ENCODE measurements around the gene HBZ. TPM values are rescaled to one million over a fixed set of nuclear protein-coding genes. Genes with fewer than 3 reads are reported as not detected.
"Not testable (repeated sequence)": the region's sequence is repeated elsewhere in the genome, so short reads cannot be mapped to it uniquely, and the experiment has no call there.

The HBZ gene
- total RNA-seq, 1 experiment from 2014 or later = not detected

DNA sequence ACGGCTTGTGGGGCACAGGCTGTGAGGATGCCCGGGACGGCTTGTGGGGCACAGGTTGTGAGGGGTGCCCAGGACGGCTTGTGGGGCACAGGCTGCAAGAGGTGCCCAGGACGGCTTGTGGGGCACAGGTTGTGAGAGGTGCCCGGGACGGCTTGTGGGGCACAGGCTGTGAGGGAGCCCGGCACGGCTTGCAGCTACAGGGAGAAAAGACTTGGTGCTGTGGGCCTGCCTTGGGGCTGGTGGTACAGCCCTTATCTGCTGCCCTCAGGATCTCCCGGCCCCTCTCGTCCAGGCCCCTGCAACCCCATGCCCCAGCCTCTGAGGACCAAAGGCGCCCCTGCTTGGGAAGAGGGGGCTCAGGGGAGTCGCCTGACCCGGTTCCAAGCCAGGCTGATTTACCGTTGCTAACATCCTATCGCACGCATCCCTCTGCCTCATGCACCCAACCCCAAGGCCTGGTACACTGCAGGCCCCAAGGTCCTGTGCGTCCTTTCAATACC, 8.3 kb downstream of the HBZ start:
- in situ Hi-C loops (cut with HindIII; ENCODE audit: low pct_unique_long_range_greater_than_20kb, low sequenced_read_pairs) = no loop called here
- no peak for DNase-seq (ENCODE audit: low read depth)

- no peak for DNase-seq (ENCODE audit: low read depth)
- in situ Hi-C loops (cut with HindIII; ENCODE audit: low pct_unique_long_range_greater_than_20kb, low sequenced_read_pairs) = no loop called here
Measured at GRCh38 chr16:162271-162991, 10.0 kb downstream of the HBZ start.

- in situ Hi-C loops (cut with HindIII; ENCODE audit: low pct_unique_long_range_greater_than_20kb, low sequenced_read_pairs) = not testable (repeated sequence)
Measured at GRCh38 chr16:163139-163538, 10.7 kb downstream of the HBZ start.

GRCh38 chr16:163696-164095, 11.3 kb downstream of the HBZ start:
- DNase-seq (ENCODE audit: low read depth); in situ Hi-C loops (cut with HindIII; ENCODE audit: low pct_unique_long_range_greater_than_20kb, low sequenced_read_pairs): not testable (repeated sequence)

More at GRCh38 chr16:163139-163538, 10.7 kb downstream of the HBZ start:
- DNase-seq (ENCODE audit: low read depth) = not testable (repeated sequence)

DNA sequence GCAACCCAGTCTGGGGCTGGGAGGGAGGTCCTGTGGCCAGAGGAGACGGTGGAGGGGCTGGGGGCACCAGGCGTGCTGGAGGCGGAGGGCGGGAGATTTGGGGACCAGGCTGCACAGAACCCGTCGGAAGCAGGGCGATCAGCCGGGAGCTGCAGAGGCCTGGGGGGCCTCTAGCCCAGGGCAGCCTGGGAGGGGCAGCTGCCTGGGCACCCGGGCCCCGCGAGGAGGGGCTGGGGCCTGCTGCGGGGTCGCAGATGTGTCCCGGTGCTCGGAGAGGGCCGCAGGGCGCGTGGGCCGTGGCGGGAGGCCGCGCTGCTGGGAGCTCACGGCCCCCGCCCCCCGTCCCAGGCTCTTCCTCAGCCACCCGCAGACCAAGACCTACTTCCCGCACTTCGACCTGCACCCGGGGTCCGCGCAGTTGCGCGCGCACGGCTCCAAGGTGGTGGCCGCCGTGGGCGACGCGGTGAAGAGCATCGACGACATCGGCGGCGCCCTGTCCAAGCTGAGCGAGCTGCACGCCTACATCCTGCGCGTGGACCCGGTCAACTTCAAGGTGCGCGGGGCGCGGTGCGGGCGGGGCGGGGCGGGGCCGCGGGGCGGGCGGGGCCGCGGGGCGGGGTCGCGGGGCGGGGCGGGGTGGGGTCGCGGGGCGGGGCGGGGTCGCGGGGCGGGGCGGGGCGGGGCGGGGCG, 11.8 kb downstream of the HBZ start:
- DNase-seq (ENCODE audit: low read depth); in situ Hi-C loops (cut with HindIII; ENCODE audit: low pct_unique_long_range_greater_than_20kb, low sequenced_read_pairs): not testable (repeated sequence)

GRCh38 chr16:164827-165538, 12.5 kb downstream of the HBZ start:
- in situ Hi-C loops (cut with HindIII; ENCODE audit: low pct_unique_long_range_greater_than_20kb, low sequenced_read_pairs) = no loop called here
- no peak for DNase-seq (ENCODE audit: low read depth)

DNA sequence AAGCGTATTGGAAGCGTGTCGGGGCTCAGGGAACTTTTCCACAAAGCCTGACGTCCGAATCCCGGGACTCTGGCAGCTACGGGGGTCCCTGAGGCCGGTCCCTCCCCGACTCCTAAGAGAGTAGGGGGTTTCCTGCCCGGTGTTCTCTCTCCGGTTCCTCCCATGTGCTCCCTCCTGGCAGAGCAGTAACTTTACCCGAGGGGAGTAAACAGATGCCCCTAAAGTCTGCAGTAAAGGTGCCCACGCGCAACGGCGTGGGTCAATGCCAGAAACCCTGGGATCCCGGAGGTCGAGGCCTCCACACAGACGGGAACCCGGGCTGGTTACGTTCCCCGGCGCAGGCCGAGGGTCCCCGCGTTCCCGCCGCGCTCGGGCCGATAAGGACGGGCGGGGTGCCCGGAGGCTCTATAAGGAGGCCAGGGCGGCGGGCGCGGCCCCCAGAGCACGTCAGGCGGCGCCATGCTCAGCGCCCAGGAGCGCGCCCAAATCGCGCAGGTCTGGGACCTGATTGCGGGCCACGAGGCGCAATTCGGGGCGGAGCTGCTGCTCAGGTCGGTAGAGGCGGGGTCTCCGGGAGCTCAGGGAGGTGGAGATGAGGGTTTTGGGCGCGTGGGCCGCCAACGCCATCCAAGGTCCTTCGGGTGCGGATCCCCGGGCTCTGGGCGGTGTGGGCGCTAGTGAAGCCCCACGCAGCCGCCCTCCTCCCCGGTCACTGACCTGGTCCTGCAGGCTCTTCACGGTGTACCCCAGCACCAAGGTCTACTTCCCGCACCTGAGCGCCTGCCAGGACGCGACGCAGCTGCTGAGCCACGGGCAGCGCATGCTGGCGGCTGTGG, 13.3 kb downstream of the HBZ start, which contains the start of gene HBM:
TSS of gene HBM (plus strand) at position 440 of the 836 bp plus-strand sequence. CDS start at position 460, 20 bp downstream.
- in situ Hi-C loops (cut with HindIII; ENCODE audit: low pct_unique_long_range_greater_than_20kb, low sequenced_read_pairs) = no loop called here

GRCh38 chr16:166375-167121, 14.1 kb downstream of the HBZ start:
- no peak for DNase-seq (ENCODE audit: low read depth)
- in situ Hi-C loops (cut with HindIII; ENCODE audit: low pct_unique_long_range_greater_than_20kb, low sequenced_read_pairs) = no loop called here

More for the DNA sequence above, 13.3 kb downstream of the HBZ start, which contains the start of gene HBM:
- no peak for DNase-seq (ENCODE audit: low read depth)

DNA sequence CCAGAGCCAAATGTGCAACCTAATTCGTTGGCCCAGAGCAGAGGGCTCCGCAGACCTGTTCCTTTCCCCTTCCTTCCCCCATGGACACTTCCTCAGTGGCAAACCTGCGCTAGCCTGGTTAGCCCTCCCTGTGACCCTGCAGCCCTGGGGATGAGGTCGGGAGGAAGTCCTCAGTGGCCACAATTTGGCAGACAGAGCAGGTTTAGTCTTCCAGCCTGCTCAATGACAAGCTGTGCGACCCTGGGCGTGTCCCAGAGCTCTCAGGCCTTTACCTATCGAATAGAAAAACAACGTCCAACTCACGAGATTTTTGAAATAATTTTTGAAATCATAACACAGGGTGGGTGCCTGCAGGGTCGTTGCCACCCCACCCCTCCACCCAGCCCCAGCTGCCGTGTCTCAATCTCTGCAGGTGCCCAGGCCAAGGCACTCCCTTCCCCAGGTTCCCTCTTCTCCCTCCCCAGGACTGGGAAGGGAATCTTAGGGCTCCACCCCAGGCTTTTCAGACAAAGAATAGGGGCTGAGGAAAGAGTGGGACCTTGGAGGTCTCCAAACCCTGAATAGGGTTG, 14.8 kb downstream of the HBZ start:
- in situ Hi-C loops (cut with HindIII; ENCODE audit: low pct_unique_long_range_greater_than_20kb, low sequenced_read_pairs) = no loop called here

DNA sequence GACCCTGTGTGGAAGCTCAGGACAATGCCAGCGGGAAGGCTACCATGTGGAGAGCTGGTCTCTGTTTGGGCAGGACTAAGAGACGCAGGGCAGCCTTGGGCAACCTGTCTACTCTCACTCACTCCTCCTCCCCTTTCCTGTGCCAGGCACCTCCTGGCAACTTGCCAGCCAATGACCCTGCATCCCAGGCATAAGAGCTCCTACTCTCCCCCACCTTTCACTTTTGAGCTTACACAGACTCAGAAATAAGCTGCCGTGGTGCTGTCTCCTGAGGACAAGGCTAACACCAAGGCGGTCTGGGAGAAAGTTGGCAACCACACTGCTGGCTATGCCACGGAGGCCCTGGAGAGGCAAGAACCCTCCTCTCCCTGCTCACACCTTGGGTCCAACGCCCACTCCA, 16.0 kb downstream of the HBZ start:
- in situ Hi-C loops (cut with HindIII; ENCODE audit: low pct_unique_long_range_greater_than_20kb, low sequenced_read_pairs) = no loop called here
- DNase-seq (ENCODE audit: low read depth) = no peak

More for the DNA sequence above, 14.8 kb downstream of the HBZ start:
- no peak for DNase-seq (ENCODE audit: low read depth)

GRCh38 chr16:169014-169413, 16.6 kb downstream of the HBZ start:
- DNase-seq (ENCODE audit: low read depth) = no peak
- in situ Hi-C loops (cut with HindIII; ENCODE audit: low pct_unique_long_range_greater_than_20kb, low sequenced_read_pairs) = no loop called here

- peak; percentile 46 for DNase-seq (ENCODE audit: low read depth)
- in situ Hi-C loops (cut with HindIII; ENCODE audit: low pct_unique_long_range_greater_than_20kb, low sequenced_read_pairs) = not testable (repeated sequence)
Measured at GRCh38 chr16:170088-170507, 17.7 kb downstream of the HBZ start.

DNA sequence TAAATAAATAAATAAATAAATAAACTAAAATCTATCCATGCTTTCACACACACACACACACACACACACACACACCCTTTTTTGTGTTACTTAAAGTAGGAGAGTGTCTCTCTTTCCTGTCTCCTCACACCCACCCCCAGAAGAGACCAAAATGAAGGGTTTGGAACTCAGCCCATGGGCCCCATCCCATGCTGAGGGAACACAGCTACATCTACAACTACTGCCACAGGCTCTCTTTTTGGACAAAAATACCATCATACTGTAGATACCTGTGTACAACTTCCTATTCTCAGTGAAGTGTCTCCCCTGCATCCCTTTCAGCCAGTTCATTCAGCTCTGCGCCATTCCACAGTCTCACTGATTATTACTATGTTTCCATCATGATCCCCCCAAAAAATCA, 18.3 kb downstream of the HBZ start:
- in situ Hi-C loops (cut with HindIII; ENCODE audit: low pct_unique_long_range_greater_than_20kb, low sequenced_read_pairs) = no loop called here
- no peak for DNase-seq (ENCODE audit: low read depth)

DNA sequence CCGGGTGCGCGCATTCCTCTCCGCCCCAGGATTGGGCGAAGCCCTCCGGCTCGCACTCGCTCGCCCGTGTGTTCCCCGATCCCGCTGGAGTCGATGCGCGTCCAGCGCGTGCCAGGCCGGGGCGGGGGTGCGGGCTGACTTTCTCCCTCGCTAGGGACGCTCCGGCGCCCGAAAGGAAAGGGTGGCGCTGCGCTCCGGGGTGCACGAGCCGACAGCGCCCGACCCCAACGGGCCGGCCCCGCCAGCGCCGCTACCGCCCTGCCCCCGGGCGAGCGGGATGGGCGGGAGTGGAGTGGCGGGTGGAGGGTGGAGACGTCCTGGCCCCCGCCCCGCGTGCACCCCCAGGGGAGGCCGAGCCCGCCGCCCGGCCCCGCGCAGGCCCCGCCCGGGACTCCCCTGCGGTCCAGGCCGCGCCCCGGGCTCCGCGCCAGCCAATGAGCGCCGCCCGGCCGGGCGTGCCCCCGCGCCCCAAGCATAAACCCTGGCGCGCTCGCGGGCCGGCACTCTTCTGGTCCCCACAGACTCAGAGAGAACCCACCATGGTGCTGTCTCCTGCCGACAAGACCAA, 20.0 kb downstream of the HBZ start, which contains the start of gene HBA2:
TSS of gene HBA2 (plus strand) at position 503 of the 568 bp plus-strand sequence. CDS start at position 540, 37 bp downstream.
- in situ Hi-C loops (cut with HindIII; ENCODE audit: low pct_unique_long_range_greater_than_20kb, low sequenced_read_pairs); DNase-seq (ENCODE audit: low read depth): not testable (repeated sequence)

GRCh38 chr16:173211-173854, 20.9 kb downstream of the HBZ start:
- DNase-seq (ENCODE audit: low read depth); in situ Hi-C loops (cut with HindIII; ENCODE audit: low pct_unique_long_range_greater_than_20kb, low sequenced_read_pairs): not testable (repeated sequence)

Data from Caki2 (cell line).